H1 (cell line): ENCODE results near the gene ATXN3. TPM values are rescaled to one million over a fixed set of nuclear protein-coding genes. Genes with fewer than 3 reads are reported as not detected.

Experiments used
- CTCF ChIA-PET: fragments of 300-600 bp; sonication (Branson Sonifier 250); formaldehyde crosslinking; loops from one replicate; lab custom pipeline; 2021; ENCODE audit not compliant: partially characterized antibody; lab: Charles Lee
- POLR2A ChIA-PET: fragments of 300-600 bp; sonication (Branson Sonifier 250); formaldehyde crosslinking; loops from one replicate; lab custom pipeline; 2021; ENCODE audit warnings: inconsistent platforms; ENCODE audit not compliant: partially characterized antibody; lab: Charles Lee
- DNase-seq, 2 experiments: peaks; one replicate each; pipeline versions ENCODE4 v3.0.0 to v3.0.0-alpha.2; 2010 to 2022; ENCODE audit warnings: low spot score in 2 of 2, low read depth in 1 of 2, mixed read lengths in 1 of 2
- FAIRE-seq: peaks from 2 replicates; lab custom pipeline; 2011; peaks lifted over from hg19 to GRCh38; lab: Jason Lieb, UNC
- H2AFZ ChIP-seq: 2 replicates; pipeline ENCODE4 v1.8.1; 2012; ENCODE audit warnings: low read length, inconsistent platforms
- H2AK5ac ChIP-seq: 2 replicates; pipeline ENCODE4 v1.6.1; 2013; ENCODE audit warnings: low read depth, low read length
- H2BK120ac ChIP-seq: replicated peaks from 2 replicates; pipeline ENCODE3; 2013; ENCODE audit warnings: low read depth, low read length, inconsistent platforms
- H2BK12ac ChIP-seq: 2 replicates; pipeline ENCODE4 v1.6.1; 2013; ENCODE audit warnings: low read depth, low read length
- H2BK15ac ChIP-seq: 2 replicates; pipeline ENCODE4 v1.6.1; 2013; ENCODE audit warnings: low read length
- H2BK20ac ChIP-seq: 2 replicates; pipeline ENCODE4 v1.6.1; 2013; ENCODE audit warnings: low read length
- H2BK5ac ChIP-seq: 2 replicates; pipeline ENCODE4 v1.6.1; 2013; ENCODE audit warnings: low read depth, low read length
- H3K14ac ChIP-seq: 2 replicates; pipeline ENCODE4 v1.6.1; 2013; ENCODE audit warnings: inconsistent platforms; ENCODE audit not compliant: insufficient read length
- H3K18ac ChIP-seq: 2 replicates; pipeline ENCODE4 v1.6.1; 2013; ENCODE audit warnings: low read length; ENCODE audit errors: extremely low read depth
- H3K23ac ChIP-seq: 2 replicates; pipeline ENCODE4 v1.6.1; 2013; ENCODE audit warnings: inconsistent platforms; ENCODE audit not compliant: insufficient read length
- H3K23me2 ChIP-seq: 2 replicates; pipeline ENCODE4 v1.6.1; 2013; ENCODE audit warnings: low read depth, low read length
- H3K27ac ChIP-seq: 2 replicates; pipeline ENCODE4 v1.6.1; 2011; ENCODE audit warnings: low read depth, low read length, inconsistent platforms
- H3K27me3 ChIP-seq, 4 experiments: replicated peaks in 1 of 4; 1 replicate in 1 of 4; 2 replicates in 3 of 4; pipeline versions ENCODE4 v1.6.1 to v1.8.1; 2011 to 2013; ENCODE audit warnings: low read length in 3 of 4, mild to moderate bottlenecking in 3 of 4, inconsistent platforms in 2 of 4, mixed read lengths in 2 of 4, moderate library complexity in 1 of 4; ENCODE audit not compliant: control insufficient read depth in 3 of 4, insufficient read depth in 3 of 4; ENCODE audit errors: extremely low read depth in 1 of 4
- H3K36me3 ChIP-seq, 4 experiments: 2 replicates each; pipeline versions ENCODE4 v1.6.1 to v1.8.1; 2011 to 2013; ENCODE audit warnings: mild to moderate bottlenecking in 4 of 4, low read length in 3 of 4, moderate library complexity in 2 of 4, control low read depth in 1 of 4, inconsistent platforms in 1 of 4; ENCODE audit not compliant: insufficient read depth in 4 of 4, control insufficient read depth in 2 of 4
- H3K4ac ChIP-seq: replicated peaks from 2 replicates; pipeline ENCODE3; 2013; ENCODE audit warnings: low read length, low read depth, mixed read lengths, inconsistent platforms; ENCODE audit not compliant: insufficient read length
- H3K4me1 ChIP-seq, 4 experiments: replicated peaks in 1 of 4; 1 replicate in 1 of 4; 2 replicates in 3 of 4; pipeline versions ENCODE4 v1.6.1 to v1.8.1; 2011 to 2013; ENCODE audit warnings: low read length in 3 of 4, inconsistent platforms in 2 of 4, mixed read lengths in 1 of 4; ENCODE audit not compliant: insufficient read depth in 4 of 4, control insufficient read depth in 3 of 4
- H3K4me2 ChIP-seq, 2 experiments: 2 replicates each; pipeline versions ENCODE4 v1.6.1 to v1.8.1; 2011 to 2013; ENCODE audit warnings: low read depth in 2 of 2, low read length in 2 of 2, control low read depth in 1 of 2, inconsistent platforms in 1 of 2, mild to moderate bottlenecking in 1 of 2; ENCODE audit not compliant: insufficient read depth in 1 of 2
- H3K4me3 ChIP-seq, 4 experiments: fragments of 200-600, 300-600 bp in 1 of 4; sonication (generic), shearing (Covaris generic), sonication (Bioruptor Twin) in 1 of 4; 2 replicates each; pipeline versions ENCODE4 v1.5.1 to v1.8.1; 2011 to 2016; ENCODE audit warnings: low read length in 4 of 4, low read depth in 3 of 4, control low read depth in 2 of 4, inconsistent platforms in 2 of 4, mild to moderate bottlenecking in 2 of 4, mixed read lengths in 1 of 4, moderate library complexity in 1 of 4; ENCODE audit not compliant: insufficient read depth in 2 of 4; ENCODE audit errors: extremely low read depth in 1 of 4
- H3K56ac ChIP-seq: replicated peaks from 2 replicates; pipeline ENCODE3; 2013; ENCODE audit warnings: low read depth, mild to moderate bottlenecking, mixed read lengths, low read length, inconsistent platforms; ENCODE audit not compliant: insufficient read length
- H3K79me1 ChIP-seq: 2 replicates; pipeline ENCODE4 v1.6.1; 2013; ENCODE audit warnings: low read depth, low read length, control low read depth
- H3K79me2 ChIP-seq, 2 experiments: 2 replicates each; pipeline versions ENCODE4 v1.6.1 to v1.8.1; 2012 to 2013; ENCODE audit warnings: low read length in 2 of 2, mild to moderate bottlenecking in 2 of 2, inconsistent platforms in 1 of 2; ENCODE audit not compliant: insufficient read depth in 2 of 2, control insufficient read depth in 1 of 2
- H3K9ac ChIP-seq, 4 experiments: replicated peaks in 1 of 4; 1 replicate in 1 of 4; 2 replicates in 3 of 4; pipeline versions ENCODE4 v1.6.1 to v1.8.1; 2011 to 2013; ENCODE audit warnings: low read depth in 3 of 4, low read length in 3 of 4, control low read depth in 2 of 4, mild to moderate bottlenecking in 2 of 4, moderate library complexity in 2 of 4, inconsistent platforms in 1 of 4; ENCODE audit errors: extremely low read depth in 1 of 4
- H3K9me3 ChIP-seq, 2 experiments: 2 replicates each; pipeline versions ENCODE4 v1.6.1 to v1.8.1; 2012 to 2013; ENCODE audit warnings: mild to moderate bottlenecking in 2 of 2, moderate library complexity in 2 of 2, control low read depth in 1 of 2, inconsistent platforms in 1 of 2, low read depth in 1 of 2, low read length in 1 of 2, mixed read lengths in 1 of 2; ENCODE audit not compliant: insufficient read depth in 2 of 2
- H4K20me1 ChIP-seq, 2 experiments: replicated peaks in 1 of 2; 2 replicates each; pipeline versions ENCODE3 to v1.8.1; 2011 to 2013; ENCODE audit warnings: inconsistent platforms in 2 of 2, low read length in 2 of 2, mild to moderate bottlenecking in 1 of 2; ENCODE audit not compliant: insufficient read depth in 2 of 2, control insufficient read depth in 1 of 2
- H4K5ac ChIP-seq: 2 replicates; pipeline ENCODE4 v1.6.1; 2013; ENCODE audit warnings: low read length, low read depth, mixed read lengths, inconsistent platforms; ENCODE audit not compliant: insufficient read length
- H4K8ac ChIP-seq: 2 replicates; pipeline ENCODE4 v1.8.0; 2013; ENCODE audit warnings: mild to moderate bottlenecking, moderate library complexity, low read length, inconsistent platforms; ENCODE audit not compliant: insufficient read depth; ENCODE audit errors: extremely low read depth
- H4K91ac ChIP-seq: replicated peaks from 2 replicates; pipeline ENCODE3; 2013; ENCODE audit warnings: low read length, mixed read lengths, inconsistent platforms; ENCODE audit not compliant: insufficient read length
- RAD21 ChIP-seq, 2 experiments: IDR thresholded peaks in 1 of 2; conservative IDR thresholded peaks in 1 of 2; 2 replicates each; pipeline ENCODE4 v1.6.1; 2011; ENCODE audit warnings: low read depth in 2 of 2, low read length in 2 of 2, improper control_type of control experiment in 1 of 2, inconsistent platforms in 1 of 2, mild to moderate bottlenecking in 1 of 2, moderate library complexity in 1 of 2
- SAP30 ChIP-seq: fragments of 300-600 bp; sonication (generic); IDR thresholded peaks from 2 replicates; pipeline ENCODE4 v1.7.1; 2012; ENCODE audit warnings: low read length, moderate library complexity, mild to moderate bottlenecking, inconsistent platforms; ENCODE audit not compliant: insufficient read depth, insufficient replicate concordance
- WGBS, 2 experiments: shearing (Covaris generic) in 1 of 2; methylation state at CpG; one replicate each; pipeline versions ENCODE4 v1.1.6 to v1.1.7; 2013 to 2015; ENCODE audit warnings: low lambda C conversion rate in 2 of 2, mixed read lengths in 2 of 2, inconsistent platforms in 1 of 2, low coverage in 1 of 2, missing lambda C conversion rate in 1 of 2; ENCODE audit not compliant: insufficient replicate concordance in 2 of 2, insufficient coverage in 1 of 2, insufficient read length in 1 of 2; ENCODE audit errors: extremely low coverage in 1 of 2, missing lambda C conversion rate in 1 of 2; 5-methylcytosine and 5-hydroxymethylcytosine counted together
- polyA plus RNA-seq, 7 experiments: library from polyadenylated mRNA; depleted of rRNA in 3 of 7; stranded (reverse) in 5 of 7; unstranded in 2 of 7; fragments of >200 nt in 5 of 7; fragments of 200-250 nt in 2 of 7; gene quantifications; 1 replicate in 5 of 7; 2 replicates in 1 of 7; 4 replicates in 1 of 7; pipeline versions ENCODE4 v1.2.1 to v1.2.3, GENCODE V29; 2011 to 2013; ENCODE audit warnings: missing spikeins in 2 of 7, mixed read lengths in 2 of 7
- total RNA-seq: library from RNA; stranded (reverse); fragmentation: NEBNext Ultra II Directional; extraction: Animal tissue kit (Norgen Biotek cat#: 25700); gene quantifications from 2 replicates; pipeline ENCODE4 v1.2.1, GENCODE V29; 2021

The ATXN3 gene
- total and polyA plus RNA-seq, 2 of the 8 experiments (the other 6 are each of a cell fraction or from before 2014, with no cell fraction given): 8.8 to 37.2 TPM

DNA sequence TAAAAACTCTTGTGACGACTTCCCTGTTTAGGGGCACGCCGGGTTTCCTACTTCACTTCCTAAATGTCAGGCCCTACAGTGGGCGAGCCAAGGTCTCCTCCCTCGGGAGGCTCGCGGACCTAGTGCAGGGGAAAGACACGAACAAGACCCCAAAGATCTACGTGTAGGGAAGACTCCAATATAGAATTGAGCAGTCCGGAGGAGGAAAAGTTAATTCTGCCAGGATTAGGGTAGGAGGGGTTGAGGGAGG is 564 bp downstream of the ATXN3 start:
- Histone ChIP-seq H3K18ac (no peak overlapping the region), H4K91ac (no peak overlapping the region), H3K14ac (no peak overlapping the region), H2AFZ (peak overlapping the region; percentile 19; the same call in 1 of the 2 replicates), H3K23me2 (peaks cover 8% of the 10 kb centered on the region), H3K27ac (peak overlapping the region; percentile 37; the same call in 1 of the 2 replicates), H3K9ac (peak overlapping the region; percentile 15 to 85 (median 80)), H2BK12ac (0 out of 2 replicates have a peak overlapping the region, but pooled peaks have one; percentile 3), H3K79me2 (peaks cover 11 to 54% of the 10 kb centered on the region in 2 experiments), H2BK5ac (0 out of 2 replicates have a peak overlapping the region, but pooled peaks have one; percentile 60), H2BK120ac (no peak overlapping the region), H3K27me3 (no peaks in the 10 kb centered on the region), H3K79me1 (peaks cover 10% of the 10 kb centered on the region), H3K36me3 (no peaks in the 10 kb centered on the region), H3K4me3 (peak overlapping the region; percentile 69 to 97 (median 86)), H3K4me1 (peaks cover 4 to 7% (median 6%) of the 10 kb centered on the region in 4 experiments; a peak in 6 of 7 replicates), H2AK5ac (no peak overlapping the region), H4K20me1 (peaks cover 2 to 4% of the 10 kb centered on the region in 2 experiments), H2BK15ac (no peak overlapping the region), H3K23ac (no peak overlapping the region), H3K4ac (no peak overlapping the region), H3K9me3 (no peaks in the 10 kb centered on the region), H4K8ac (no peak overlapping the region), H3K4me2 (peak overlapping the region; percentile 71 to 76), H2BK20ac (no peak overlapping the region), H4K5ac (peak overlapping the region; percentile 20), H3K56ac (peak overlapping the region; percentile 49)
- no peak for DNase-seq
- no peak for FAIRE-seq
- ChIA-PET CTCF (interaction anchor here (1.2 to 4.5 kb wide), 9 partner anchors 9 to 66 kb away, joined by 3 to 45 read pairs (median 4); partner anchors contain the start of genes CPSF2, NDUFB1 and TRIP11), POLR2A (interaction anchor here (0.6 to 4.5 kb wide), 8 partner anchors 8 to 70 kb away, joined by 3 to 66 read pairs (median 6); partner anchors contain the start of genes CPSF2, NDUFB1 and TRIP11)
- peak; percentile 32 for TF ChIP-seq SAP30
- no peak for TF ChIP-seq RAD21 (IDR thresholded peaks at IDR 0.05 in 1 of 2, conservative IDR thresholded peaks at IDR 0.05 in 1 of 2; ENCODE audit: low read depth in 2 of 2, low read length in 2 of 2)
- WGBS, 2 experiments: 2% methylated on average over 10 of the region's 10 CpGs; no CpG with 5 or more reads in 1 of the 2 experiments
